WTC11 (cell line): Measurements from ENCODE around the gene CTSA. TPM values are rescaled to one million over a fixed set of nuclear protein-coding genes. Genes with fewer than 3 reads are reported as not detected.

Experiments used
- ATAC-seq: fragments of 200-7000 bp; cut with Tn5 transposase; 2 replicates; pipeline ENCODE4 v1.10.0; 2021; ENCODE audit warnings: mild to moderate bottlenecking, moderate library complexity
- CTCF ChIA-PET: fragments of 300-600 bp; sonication (Branson Sonifier 250); formaldehyde crosslinking; loops from one replicate; lab custom pipeline; 2021; ENCODE audit warnings: antibody characterized with exemption; lab: Charles Lee
- POLR2A ChIA-PET: fragments of 350-600 bp; sonication (Branson Sonifier 250); formaldehyde crosslinking; loops from one replicate; lab custom pipeline; 2021; ENCODE audit warnings: antibody characterized with exemption; lab: Charles Lee
- DNase-seq: peaks from one replicate; pipeline ENCODE4 v3.0.0; 2021; ENCODE audit warnings: low spot score
- H3K27ac Mint-ChIP-seq: 2 replicates; pipeline ENCODE4 v1.8.0; 2021; ENCODE audit warnings: mixed read lengths
- H3K27me3 Mint-ChIP-seq: 2 replicates; pipeline ENCODE4 v1.8.0; 2021; ENCODE audit warnings: low read depth, mild to moderate bottlenecking, moderate library complexity, mixed read lengths
- H3K36me3 Mint-ChIP-seq: 2 replicates; pipeline ENCODE4 v1.8.0; 2021; ENCODE audit warnings: mixed read lengths
- H3K4me1 Mint-ChIP-seq: 2 replicates; pipeline ENCODE4 v1.8.0; 2022; ENCODE audit warnings: mixed read lengths
- H3K4me3 Mint-ChIP-seq: 2 replicates; pipeline ENCODE4 v1.8.0; 2021; ENCODE audit warnings: mild to moderate bottlenecking, moderate library complexity, mixed read lengths
- H3K9me3 Mint-ChIP-seq: 2 replicates; pipeline ENCODE4 v1.8.0; 2021; ENCODE audit warnings: mixed read lengths
- ATF1 ChIP-seq: sonication (generic); formaldehyde crosslinking; IDR thresholded peaks from 2 replicates; pipeline ENCODE4 v1.8.1; 2023; ENCODE audit warnings: mild to moderate bottlenecking, moderate library complexity, missing genetic modification reagents
- ATF3 ChIP-seq: sonication (generic); formaldehyde crosslinking; conservative IDR thresholded peaks from 2 replicates; pipeline ENCODE4 v1.8.1; 2022; ENCODE audit warnings: mild to moderate bottlenecking, missing genetic modification reagents
- CTCF ChIP-seq: fragments of 200-600 bp; IDR thresholded peaks from 2 replicates; pipeline ENCODE4 v1.8.0; 2022; ENCODE audit warnings: antibody characterized with exemption
- FOXJ3 ChIP-seq: sonication (generic); formaldehyde crosslinking; IDR thresholded peaks from 2 replicates; pipeline ENCODE4 v1.9.0; 2021; ENCODE audit warnings: missing genetic modification reagents, mild to moderate bottlenecking, borderline replicate concordance
- KAT7 ChIP-seq: sonication (generic); formaldehyde crosslinking; IDR thresholded peaks from 2 replicates; pipeline ENCODE4 v1.8.1; 2023; ENCODE audit warnings: missing genetic modification reagents, mild to moderate bottlenecking, borderline replicate concordance
- MYBL2 ChIP-seq: sonication (generic); formaldehyde crosslinking; IDR thresholded peaks from 2 replicates; pipeline ENCODE4 v1.8.1; 2023; ENCODE audit warnings: mild to moderate bottlenecking, moderate library complexity, missing genetic modification reagents
- PREB ChIP-seq: sonication (generic); formaldehyde crosslinking; IDR thresholded peaks from 2 replicates; pipeline ENCODE4 v1.8.1; 2022; ENCODE audit warnings: mild to moderate bottlenecking, missing genetic modification reagents, moderate library complexity, borderline replicate concordance
- TCF7 ChIP-seq: sonication (generic); formaldehyde crosslinking; IDR thresholded peaks from 2 replicates; pipeline ENCODE4 v1.8.0; 2022; ENCODE audit warnings: mild to moderate bottlenecking, low read depth, missing genetic modification reagents, moderate library complexity
- TEAD1 ChIP-seq: sonication (generic); formaldehyde crosslinking; IDR thresholded peaks from 2 replicates; pipeline ENCODE4 v1.8.0; 2022; ENCODE audit warnings: mild to moderate bottlenecking, missing genetic modification reagents
- TP53 ChIP-seq: sonication (generic); formaldehyde crosslinking; IDR thresholded peaks from 2 replicates; pipeline ENCODE4 v1.8.1; 2023; ENCODE audit warnings: mild to moderate bottlenecking, missing genetic modification reagents
- ZBTB21 ChIP-seq: sonication (generic); formaldehyde crosslinking; IDR thresholded peaks from 2 replicates; pipeline ENCODE4 v1.8.1; 2023; ENCODE audit warnings: mild to moderate bottlenecking, missing genetic modification reagents, borderline replicate concordance
- ZNF219 ChIP-seq: sonication (generic); formaldehyde crosslinking; IDR thresholded peaks from 2 replicates; pipeline ENCODE4 v1.8.0; 2023; ENCODE audit warnings: missing genetic modification reagents, mild to moderate bottlenecking, borderline replicate concordance
- ZNF263 ChIP-seq: sonication (generic); formaldehyde crosslinking; IDR thresholded peaks from 2 replicates; pipeline ENCODE4 v1.8.1; 2022; ENCODE audit warnings: low read depth, mild to moderate bottlenecking, moderate library complexity, missing genetic modification reagents
- ZNF423 ChIP-seq: fragments of 250-450 bp; sonication (Bioruptor Pico); IDR thresholded peaks from 2 replicates; pipeline ENCODE4 v2.1.2; 2022; ENCODE audit warnings: mild to moderate bottlenecking, moderate library complexity
- ZNF671 ChIP-seq: fragments of 250-450 bp; sonication (Bioruptor Pico); IDR thresholded peaks from 2 replicates; pipeline ENCODE4 v1.8.0; 2021; ENCODE audit warnings: mild to moderate bottlenecking
- total RNA-seq: library from RNA; stranded (reverse); gene quantifications from 3 replicates; pipeline ENCODE4 v1.2.3, GENCODE V29; 2021
- TF ChIP-seq, protein P1 (sequence below): fragments of 250-450 bp; sonication (Bioruptor Pico); conservative IDR thresholded peaks from 2 replicates; pipeline ENCODE4 v1.9.0; 2021; ENCODE audit warnings: mild to moderate bottlenecking
- TF ChIP-seq, protein P2 (sequence below): sonication (generic); formaldehyde crosslinking; IDR thresholded peaks from 2 replicates; pipeline ENCODE4 v1.8.1; 2022; ENCODE audit warnings: low read depth, missing genetic modification reagents, borderline replicate concordance
- TF ChIP-seq, protein P3 (sequence below): sonication (generic); formaldehyde crosslinking; IDR thresholded peaks from 2 replicates; pipeline ENCODE4 v1.8.1; 2023; ENCODE audit warnings: mild to moderate bottlenecking, missing genetic modification reagents
- TF ChIP-seq, protein P4 (sequence below): sonication (generic); formaldehyde crosslinking; IDR thresholded peaks from 2 replicates; pipeline ENCODE4 v1.8.0; 2022; ENCODE audit warnings: mild to moderate bottlenecking, missing genetic modification reagents
- TF ChIP-seq, protein P5 (sequence below): fragments of 250-450 bp; sonication (Bioruptor Pico); IDR thresholded peaks from 2 replicates; pipeline ENCODE4 v1.9.0; 2021; ENCODE audit warnings: moderate library complexity, mild to moderate bottlenecking, inconsistent platforms, borderline replicate concordance

Gene CTSA
- total RNA-seq, 1 experiment from 2014 or later = 48.3 TPM

DNA sequence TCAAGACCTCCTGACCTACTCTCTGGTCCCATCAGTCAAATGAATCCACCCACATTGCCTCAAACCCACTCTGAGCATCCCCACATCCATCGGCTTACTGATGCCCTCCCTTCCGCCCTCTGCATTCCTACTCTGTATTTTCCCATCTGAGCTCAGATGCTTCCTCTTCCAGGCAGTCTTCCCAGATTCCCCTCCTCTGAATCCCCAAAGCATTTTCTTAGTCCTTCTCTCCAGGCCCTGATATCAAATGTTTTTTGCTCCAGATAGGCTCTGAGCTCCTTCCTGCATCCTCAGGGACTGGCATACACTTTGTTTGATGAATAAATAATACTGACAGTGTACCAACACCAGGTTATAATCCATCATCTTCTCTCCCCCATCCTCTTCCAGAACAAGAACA, 16.9 kb downstream of the CTSA start:
- peaks cover 56% of the 10 kb centered on the region for H3K36me3 Mint-ChIP-seq
- TF ChIP-seq TCF7 (no peak), ZNF219 (CRISPR knock-in tag) (no peak), ZNF671 (CRISPR knock-in tag) (no peak), ATF1 (CRISPR knock-in tag) (no peak), ZNF263 (CRISPR knock-in tag) (no peak), TP53 (no peak), MYBL2 (no peak), PREB (CRISPR knock-in tag) (no peak), ATF3 (CRISPR knock-in tag) (no peak), TEAD1 (CRISPR knock-in tag) (no peak), FOXJ3 (CRISPR knock-in tag) (no peak), KAT7 (CRISPR knock-in tag) (no peak), ZNF423 (no peak), ZBTB21 (CRISPR knock-in tag) (no peak), CTCF (no peak)
- TF ChIP-seq, protein P1, sequence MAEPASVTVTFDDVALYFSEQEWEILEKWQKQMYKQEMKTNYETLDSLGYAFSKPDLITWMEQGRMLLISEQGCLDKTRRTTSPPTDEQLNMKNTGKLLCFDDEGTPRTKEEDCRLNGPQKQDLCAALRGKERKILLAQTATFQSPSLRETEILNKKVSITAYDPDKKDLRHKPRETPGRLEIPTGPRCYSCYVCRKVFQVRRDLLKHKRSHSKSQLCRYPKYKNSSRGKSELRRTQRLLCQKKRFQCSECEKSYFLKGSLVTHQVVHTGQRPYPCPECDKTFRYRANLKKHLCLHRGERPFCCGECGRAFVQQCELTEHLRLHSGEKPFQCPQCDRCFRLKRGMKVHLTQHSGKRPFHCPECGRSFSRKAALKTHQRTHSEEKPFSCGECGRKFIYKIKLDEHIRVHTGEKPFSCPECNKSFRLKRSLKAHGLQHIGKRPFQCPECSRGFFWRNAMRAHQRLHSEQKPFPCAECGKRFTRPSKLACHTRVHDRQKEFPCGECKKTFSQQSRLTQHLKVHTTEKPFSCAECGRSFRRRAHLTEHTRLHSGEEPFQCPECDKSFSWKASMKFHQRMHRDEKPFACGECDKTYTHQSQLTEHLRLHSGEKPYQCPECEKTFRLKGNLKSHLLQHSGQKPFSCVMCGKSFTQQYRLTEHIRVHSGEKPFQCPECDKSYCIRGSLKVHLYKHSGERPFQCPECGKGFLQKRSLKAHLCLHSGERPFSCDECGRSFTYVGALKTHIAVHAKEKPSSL (CRISPR knock-in tag) = no peak
- TF ChIP-seq, protein P2, sequence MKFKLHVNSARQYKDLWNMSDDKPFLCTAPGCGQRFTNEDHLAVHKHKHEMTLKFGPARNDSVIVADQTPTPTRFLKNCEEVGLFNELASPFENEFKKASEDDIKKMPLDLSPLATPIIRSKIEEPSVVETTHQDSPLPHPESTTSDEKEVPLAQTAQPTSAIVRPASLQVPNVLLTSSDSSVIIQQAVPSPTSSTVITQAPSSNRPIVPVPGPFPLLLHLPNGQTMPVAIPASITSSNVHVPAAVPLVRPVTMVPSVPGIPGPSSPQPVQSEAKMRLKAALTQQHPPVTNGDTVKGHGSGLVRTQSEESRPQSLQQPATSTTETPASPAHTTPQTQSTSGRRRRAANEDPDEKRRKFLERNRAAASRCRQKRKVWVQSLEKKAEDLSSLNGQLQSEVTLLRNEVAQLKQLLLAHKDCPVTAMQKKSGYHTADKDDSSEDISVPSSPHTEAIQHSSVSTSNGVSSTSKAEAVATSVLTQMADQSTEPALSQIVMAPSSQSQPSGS (CRISPR knock-in tag) = no peak
- TF ChIP-seq, protein P3, sequence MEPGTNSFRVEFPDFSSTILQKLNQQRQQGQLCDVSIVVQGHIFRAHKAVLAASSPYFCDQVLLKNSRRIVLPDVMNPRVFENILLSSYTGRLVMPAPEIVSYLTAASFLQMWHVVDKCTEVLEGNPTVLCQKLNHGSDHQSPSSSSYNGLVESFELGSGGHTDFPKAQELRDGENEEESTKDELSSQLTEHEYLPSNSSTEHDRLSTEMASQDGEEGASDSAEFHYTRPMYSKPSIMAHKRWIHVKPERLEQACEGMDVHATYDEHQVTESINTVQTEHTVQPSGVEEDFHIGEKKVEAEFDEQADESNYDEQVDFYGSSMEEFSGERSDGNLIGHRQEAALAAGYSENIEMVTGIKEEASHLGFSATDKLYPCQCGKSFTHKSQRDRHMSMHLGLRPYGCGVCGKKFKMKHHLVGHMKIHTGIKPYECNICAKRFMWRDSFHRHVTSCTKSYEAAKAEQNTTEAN (CRISPR knock-in tag) = no peak
- TF ChIP-seq, protein P4, sequence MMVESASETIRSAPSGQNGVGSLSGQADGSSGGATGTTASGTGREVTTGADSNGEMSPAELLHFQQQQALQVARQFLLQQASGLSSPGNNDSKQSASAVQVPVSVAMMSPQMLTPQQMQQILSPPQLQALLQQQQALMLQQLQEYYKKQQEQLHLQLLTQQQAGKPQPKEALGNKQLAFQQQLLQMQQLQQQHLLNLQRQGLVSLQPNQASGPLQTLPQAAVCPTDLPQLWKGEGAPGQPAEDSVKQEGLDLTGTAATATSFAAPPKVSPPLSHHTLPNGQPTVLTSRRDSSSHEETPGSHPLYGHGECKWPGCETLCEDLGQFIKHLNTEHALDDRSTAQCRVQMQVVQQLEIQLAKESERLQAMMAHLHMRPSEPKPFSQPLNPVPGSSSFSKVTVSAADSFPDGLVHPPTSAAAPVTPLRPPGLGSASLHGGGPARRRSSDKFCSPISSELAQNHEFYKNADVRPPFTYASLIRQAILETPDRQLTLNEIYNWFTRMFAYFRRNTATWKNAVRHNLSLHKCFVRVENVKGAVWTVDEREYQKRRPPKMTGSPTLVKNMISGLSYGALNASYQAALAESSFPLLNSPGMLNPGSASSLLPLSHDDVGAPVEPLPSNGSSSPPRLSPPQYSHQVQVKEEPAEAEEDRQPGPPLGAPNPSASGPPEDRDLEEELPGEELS = no peak
- TF ChIP-seq, protein P5, sequence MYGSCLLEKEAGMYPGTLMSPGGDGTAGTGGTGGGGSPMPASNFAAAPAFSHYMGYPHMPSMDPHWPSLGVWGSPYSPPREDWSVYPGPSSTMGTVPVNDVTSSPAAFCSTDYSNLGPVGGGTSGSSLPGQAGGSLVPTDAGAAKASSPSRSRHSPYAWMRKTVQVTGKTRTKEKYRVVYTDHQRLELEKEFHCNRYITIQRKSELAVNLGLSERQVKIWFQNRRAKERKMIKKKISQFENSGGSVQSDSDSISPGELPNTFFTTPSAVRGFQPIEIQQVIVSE (CRISPR knock-in tag) = no peak
- no peak overlapping the region for H3K27ac Mint-ChIP-seq

More for the DNA sequence above, 16.9 kb downstream of the CTSA start:
- ChIA-PET CTCF (no interaction called here), POLR2A (no interaction called here)
- no peaks in the 10 kb centered on the region for H3K27me3 Mint-ChIP-seq
- no peaks in the 10 kb centered on the region for H3K9me3 Mint-ChIP-seq
- ATAC-seq (no peak), DNase-seq (no peak)
- H3K4me3 Mint-ChIP-seq = no peak overlapping the region
- H3K4me1 Mint-ChIP-seq = peaks cover 14% of the 10 kb centered on the region
